ENCODE data around the gene GIMAP5.

Gene GIMAP5

DNA sequence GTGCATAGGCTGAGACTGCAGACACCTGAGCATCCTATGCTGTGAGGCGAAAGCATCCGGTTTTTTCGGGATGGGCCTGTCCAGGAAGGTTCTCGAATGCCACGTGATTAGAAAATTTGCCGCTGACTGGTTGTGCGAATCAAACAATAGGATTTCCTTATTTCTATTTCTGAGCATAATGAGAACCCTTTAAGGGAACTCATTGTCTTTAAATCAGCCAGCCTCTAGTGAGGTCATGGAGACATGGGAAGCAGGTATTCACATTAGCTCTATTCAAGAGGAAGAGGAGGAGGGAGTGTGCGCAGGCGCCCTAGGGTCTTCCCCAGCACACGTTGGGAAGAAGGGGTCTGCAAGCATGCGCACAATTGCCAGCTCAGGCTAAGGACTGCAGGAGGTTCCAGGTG is 15.2 kb upstream of the GIMAP5 start:
- Histone ChIP-seq H3K4me1 (ENCODE audit: control insufficient read depth, low read depth, low read length) (no peaks in the 10 kb centered on the region), H3K27ac (ENCODE audit: low read length) (no peak overlapping the region), H3K36me3 (ENCODE audit: control insufficient read depth, low read depth, low read length) (no peaks in the 10 kb centered on the region), H3K9me3 (ENCODE audit: control insufficient read depth, low read depth, low read length) (no peaks in the 10 kb centered on the region), H3K27me3 (ENCODE audit: control insufficient read depth, insufficient read depth, low read length) (peaks cover 41% of the 10 kb centered on the region), H3K4me3 (ENCODE audit: low read length) (no peak overlapping the region), H3K9ac (ENCODE audit: low read length) (no peak overlapping the region)

GRCh38 chr7:150722431-150722931 is 14.7 kb upstream of the GIMAP5 start:
- H3K9ac ChIP-seq (ENCODE audit: low read length), result no peak overlapping the region
- no peaks in the 10 kb centered on the region for H3K4me1 ChIP-seq (ENCODE audit: control insufficient read depth, low read depth, low read length)
- H3K36me3 ChIP-seq (ENCODE audit: control insufficient read depth, low read depth, low read length), result no peaks in the 10 kb centered on the region
- H3K4me3 ChIP-seq (ENCODE audit: low read length), result no peak overlapping the region
- peaks cover 41% of the 10 kb centered on the region for H3K27me3 ChIP-seq (ENCODE audit: control insufficient read depth, insufficient read depth, low read length)
- no peak overlapping the region for H3K27ac ChIP-seq (ENCODE audit: low read length)
- H3K9me3 ChIP-seq (ENCODE audit: control insufficient read depth, low read depth, low read length), result no peaks in the 10 kb centered on the region

DNA sequence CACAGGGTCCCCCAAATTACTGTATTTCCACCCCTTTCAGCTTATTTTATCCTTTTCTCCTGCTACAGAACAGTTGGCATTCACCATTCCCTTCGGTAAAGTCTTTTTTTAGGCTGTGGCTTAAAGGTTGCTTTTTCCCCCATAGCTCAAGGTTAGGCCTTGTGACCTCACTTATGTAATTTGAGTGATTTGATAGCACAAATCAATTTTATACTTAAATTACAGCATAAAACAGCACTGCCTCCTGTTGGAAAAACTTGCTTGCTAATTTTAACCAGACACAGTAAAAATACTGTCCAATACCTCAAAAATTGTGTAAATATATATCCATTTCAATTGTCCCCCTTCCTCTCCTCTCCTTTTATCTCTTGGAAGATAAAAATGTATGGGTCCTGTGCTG is 13.8 kb upstream of the GIMAP5 start:
- no peak overlapping the region for H3K27ac ChIP-seq (ENCODE audit: low read length)
- no peak overlapping the region for H3K9ac ChIP-seq (ENCODE audit: low read length)
- H3K9me3 ChIP-seq (ENCODE audit: control insufficient read depth, low read depth, low read length), result no peaks in the 10 kb centered on the region
- H3K4me3 ChIP-seq (ENCODE audit: low read length), result no peak overlapping the region
- H3K4me1 ChIP-seq (ENCODE audit: control insufficient read depth, low read depth, low read length), result no peaks in the 10 kb centered on the region
- peaks cover 45% of the 10 kb centered on the region for H3K27me3 ChIP-seq (ENCODE audit: control insufficient read depth, insufficient read depth, low read length)
- H3K36me3 ChIP-seq (ENCODE audit: control insufficient read depth, low read depth, low read length), result no peaks in the 10 kb centered on the region

GRCh38 chr7:150727381-150727780 is 9.8 kb upstream of the GIMAP5 start:
- H3K4me3 ChIP-seq (ENCODE audit: low read length), result no peak overlapping the region
- no peak overlapping the region for H3K27ac ChIP-seq (ENCODE audit: low read length)
- H3K36me3 ChIP-seq (ENCODE audit: control insufficient read depth, low read depth, low read length), result no peaks in the 10 kb centered on the region
- H3K9me3 ChIP-seq (ENCODE audit: control insufficient read depth, low read depth, low read length), result no peaks in the 10 kb centered on the region
- H3K27me3 ChIP-seq (ENCODE audit: control insufficient read depth, insufficient read depth, low read length), result peaks cover 77% of the 10 kb centered on the region
- H3K9ac ChIP-seq (ENCODE audit: low read length), result no peak overlapping the region
- no peaks in the 10 kb centered on the region for H3K4me1 ChIP-seq (ENCODE audit: control insufficient read depth, low read depth, low read length)

DNA sequence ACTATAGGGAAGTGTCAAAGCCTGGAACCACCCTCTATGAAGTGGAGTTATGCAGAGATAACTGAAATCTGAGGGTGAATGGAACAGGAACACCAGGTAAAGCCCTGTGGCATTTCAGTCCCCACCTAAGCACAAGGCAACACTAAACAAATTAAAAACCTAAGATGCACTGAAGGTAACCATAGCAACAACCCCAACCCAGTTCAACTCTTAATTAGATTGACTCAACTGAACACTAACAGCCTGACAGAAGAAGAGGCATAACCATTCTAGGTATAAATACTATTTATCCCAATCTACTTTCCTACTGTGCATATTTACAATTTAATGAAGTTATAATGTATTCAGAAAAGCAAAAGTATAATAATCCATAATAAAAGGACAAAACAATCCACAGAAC is 9.2 kb upstream of the GIMAP5 start:
- Histone ChIP-seq H3K27ac (ENCODE audit: low read length) (no peak overlapping the region), H3K27me3 (ENCODE audit: control insufficient read depth, insufficient read depth, low read length) (peaks cover 77% of the 10 kb centered on the region), H3K4me1 (ENCODE audit: control insufficient read depth, low read depth, low read length) (no peaks in the 10 kb centered on the region), H3K9ac (ENCODE audit: low read length) (no peak overlapping the region), H3K9me3 (ENCODE audit: control insufficient read depth, low read depth, low read length) (no peaks in the 10 kb centered on the region), H3K36me3 (ENCODE audit: control insufficient read depth, low read depth, low read length) (no peaks in the 10 kb centered on the region), H3K4me3 (ENCODE audit: low read length) (no peak overlapping the region)

DNA sequence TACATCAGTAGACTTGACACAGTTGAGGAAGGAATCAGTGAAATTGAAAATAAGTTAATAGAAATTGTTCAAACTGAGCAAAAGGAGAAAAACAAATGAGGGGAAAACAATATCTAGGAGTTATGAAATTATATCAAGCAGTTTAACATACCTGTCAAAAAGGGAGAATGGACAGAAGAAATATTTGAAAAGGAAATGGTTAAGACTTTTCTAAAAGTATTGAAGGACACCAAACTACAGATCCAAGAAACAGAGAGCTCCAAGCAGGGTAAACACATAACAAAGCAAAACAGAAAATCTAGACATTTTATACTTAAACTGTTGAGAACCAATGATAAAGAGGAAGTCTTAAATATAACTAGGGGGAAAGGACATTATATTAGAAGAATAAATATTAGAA is 8.6 kb upstream of the GIMAP5 start:
- Histone ChIP-seq H3K4me1 (ENCODE audit: control insufficient read depth, low read depth, low read length) (no peaks in the 10 kb centered on the region), H3K36me3 (ENCODE audit: control insufficient read depth, low read depth, low read length) (no peaks in the 10 kb centered on the region), H3K27me3 (ENCODE audit: control insufficient read depth, insufficient read depth, low read length) (peaks cover 79% of the 10 kb centered on the region), H3K27ac (ENCODE audit: low read length) (no peak overlapping the region), H3K9me3 (ENCODE audit: control insufficient read depth, low read depth, low read length) (no peaks in the 10 kb centered on the region), H3K9ac (ENCODE audit: low read length) (no peak overlapping the region), H3K4me3 (ENCODE audit: low read length) (no peak overlapping the region)

GRCh38 chr7:150731916-150732315 is 5.3 kb upstream of the GIMAP5 start:
- no peak overlapping the region for H3K4me3 ChIP-seq (ENCODE audit: low read length)
- no peak overlapping the region for H3K9ac ChIP-seq (ENCODE audit: low read length)
- H3K4me1 ChIP-seq (ENCODE audit: control insufficient read depth, low read depth, low read length), result peaks cover 5% of the 10 kb centered on the region

GRCh38 chr7:150732786-150733481 is 4.3 kb upstream of the GIMAP5 start:
- H3K27ac ChIP-seq (ENCODE audit: low read length), result no peak overlapping the region
- no peak overlapping the region for H3K4me3 ChIP-seq (ENCODE audit: low read length)
- peaks cover 98% of the 10 kb centered on the region for H3K27me3 ChIP-seq (ENCODE audit: control insufficient read depth, insufficient read depth, low read length)

More at GRCh38 chr7:150731916-150732315, 5.3 kb upstream of the GIMAP5 start:
- no peaks in the 10 kb centered on the region for H3K36me3 ChIP-seq (ENCODE audit: control insufficient read depth, low read depth, low read length)
- no peaks in the 10 kb centered on the region for H3K9me3 ChIP-seq (ENCODE audit: control insufficient read depth, low read depth, low read length)
- H3K27me3 ChIP-seq (ENCODE audit: control insufficient read depth, insufficient read depth, low read length), result peaks cover 98% of the 10 kb centered on the region
- H3K27ac ChIP-seq (ENCODE audit: low read length), result no peak overlapping the region

GRCh38 chr7:150733482-150734095 is 3.6 kb upstream of the GIMAP5 start:
- H3K27ac ChIP-seq (ENCODE audit: low read length), result no peak overlapping the region

More at GRCh38 chr7:150732786-150733481, 4.3 kb upstream of the GIMAP5 start:
- Histone ChIP-seq H3K36me3 (ENCODE audit: control insufficient read depth, low read depth, low read length) (no peaks in the 10 kb centered on the region), H3K9me3 (ENCODE audit: control insufficient read depth, low read depth, low read length) (no peaks in the 10 kb centered on the region), H3K9ac (ENCODE audit: low read length) (no peak overlapping the region), H3K4me1 (ENCODE audit: control insufficient read depth, low read depth, low read length) (peaks cover 5% of the 10 kb centered on the region)

DNA sequence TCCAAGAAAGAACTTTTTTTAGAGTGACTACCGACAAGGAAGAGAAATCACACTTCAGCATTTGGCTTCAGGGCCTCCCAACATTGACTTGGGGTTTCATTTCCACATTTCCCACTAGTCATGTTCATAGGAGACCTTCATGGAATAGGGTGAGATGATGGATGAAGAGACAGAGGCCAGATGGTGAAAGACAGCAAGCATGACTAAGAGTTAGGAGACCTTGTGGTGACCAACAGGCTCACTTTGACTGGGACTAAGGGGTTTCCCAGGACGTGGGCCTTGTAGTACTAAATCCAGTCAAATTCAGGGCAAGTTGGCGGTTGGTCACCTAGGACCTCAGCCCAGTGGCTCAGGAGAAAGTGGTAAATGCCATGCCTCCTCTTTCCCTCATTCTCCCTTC is 3.0 kb upstream of the GIMAP5 start:
- Histone ChIP-seq H3K4me1 (ENCODE audit: control insufficient read depth, low read depth, low read length) (peaks cover 5% of the 10 kb centered on the region), H3K27ac (ENCODE audit: low read length) (no peak overlapping the region), H3K9me3 (ENCODE audit: control insufficient read depth, low read depth, low read length) (no peaks in the 10 kb centered on the region), H3K27me3 (ENCODE audit: control insufficient read depth, insufficient read depth, low read length) (peaks cover 100% of the 10 kb centered on the region), H3K36me3 (ENCODE audit: control insufficient read depth, low read depth, low read length) (no peaks in the 10 kb centered on the region), H3K9ac (ENCODE audit: low read length) (no peak overlapping the region), H3K4me3 (ENCODE audit: low read length) (no peak overlapping the region)

More at GRCh38 chr7:150733482-150734095, 3.6 kb upstream of the GIMAP5 start:
- Histone ChIP-seq H3K4me3 (ENCODE audit: low read length) (no peak overlapping the region), H3K36me3 (ENCODE audit: control insufficient read depth, low read depth, low read length) (no peaks in the 10 kb centered on the region), H3K9ac (ENCODE audit: low read length) (no peak overlapping the region), H3K9me3 (ENCODE audit: control insufficient read depth, low read depth, low read length) (no peaks in the 10 kb centered on the region), H3K27me3 (ENCODE audit: control insufficient read depth, insufficient read depth, low read length) (peaks cover 98% of the 10 kb centered on the region), H3K4me1 (ENCODE audit: control insufficient read depth, low read depth, low read length) (peaks cover 5% of the 10 kb centered on the region)

DNA sequence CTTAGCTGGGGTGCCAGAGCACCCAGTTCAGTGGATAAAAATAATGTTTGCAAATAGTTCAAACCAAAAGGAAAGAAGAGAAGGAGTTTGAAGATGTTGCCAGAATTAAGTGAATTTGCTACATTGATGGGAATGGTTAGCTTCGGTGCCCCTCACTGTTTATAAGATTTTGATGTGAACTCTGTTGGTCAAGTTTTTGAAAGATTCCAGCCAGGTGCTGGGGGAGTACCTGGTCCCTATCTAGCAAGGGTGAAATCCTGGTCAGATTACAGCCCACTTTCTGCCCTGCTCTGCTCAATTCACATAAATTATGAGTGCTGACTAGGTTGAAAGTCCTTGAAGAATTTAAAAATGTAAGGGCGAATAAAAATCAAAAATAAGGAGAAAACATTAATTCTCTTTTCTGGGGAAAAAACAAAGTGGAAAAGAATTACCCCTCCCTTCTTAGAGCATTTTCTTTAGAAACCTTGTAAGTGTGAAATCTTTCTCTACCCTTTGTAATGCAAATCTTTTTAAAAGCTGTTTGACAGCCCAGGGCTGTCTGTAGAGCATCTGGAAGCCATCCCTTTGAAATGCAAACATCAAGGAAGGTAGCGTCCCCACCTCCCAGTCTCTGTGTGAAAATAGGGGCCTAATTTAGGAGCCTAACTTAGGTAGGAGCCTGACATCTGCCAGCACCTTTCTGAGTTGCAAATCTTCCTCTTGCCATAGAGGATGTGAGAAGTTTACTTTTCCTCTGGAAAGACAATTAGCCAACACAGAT is 1.4 kb upstream of the GIMAP5 start:
- no peak overlapping the region for H3K4me3 ChIP-seq (ENCODE audit: low read length)
- H3K27me3 ChIP-seq (ENCODE audit: control insufficient read depth, insufficient read depth, low read length), result peaks cover 100% of the 10 kb centered on the region
- H3K36me3 ChIP-seq (ENCODE audit: control insufficient read depth, low read depth, low read length), result no peaks in the 10 kb centered on the region
- H3K27ac ChIP-seq (ENCODE audit: low read length), result no peak overlapping the region
- H3K9ac ChIP-seq (ENCODE audit: low read length), result no peak overlapping the region
- H3K9me3 ChIP-seq (ENCODE audit: control insufficient read depth, low read depth, low read length), result no peaks in the 10 kb centered on the region
- H3K4me1 ChIP-seq (ENCODE audit: control insufficient read depth, low read depth, low read length), result peaks cover 5% of the 10 kb centered on the region

Data from iPS-18a (cell line).